OCI-LY1 (cell line): Measurements from ENCODE around the gene ZNF318.

ENCODE experiments used
- H2AFZ ChIP-seq: fragments of 200-600 bp; sonication (generic), shearing (Covaris generic); 2 replicates; pipeline ENCODE4 v1.6.0; 2014; ENCODE audit warnings: antibody characterized with exemption, mild to moderate bottlenecking, low read length
- H3F3A ChIP-seq: fragments of 200-600 bp; sonication (generic), shearing (Covaris generic); 2 replicates; pipeline ENCODE4 v1.6.0; 2014; ENCODE audit warnings: mild to moderate bottlenecking, antibody characterized with exemption, low read length, moderate library complexity; ENCODE audit not compliant: insufficient read depth
- H3K27ac ChIP-seq: fragments of 200-600 bp; sonication (generic); 2 replicates; pipeline ENCODE4 v1.5.1; 2014; ENCODE audit warnings: low read length, mixed run types, mild to moderate bottlenecking, low read depth; ENCODE audit not compliant: poor library complexity, severe bottlenecking
- H3K27me3 ChIP-seq: fragments of 200-600 bp; sonication (generic); 2 replicates; pipeline ENCODE4 v1.6.0; 2014; ENCODE audit warnings: antibody characterized with exemption, mild to moderate bottlenecking, low read length, moderate library complexity; ENCODE audit not compliant: insufficient read depth
- H3K36me3 ChIP-seq: fragments of 200-600 bp; sonication (generic); 2 replicates; pipeline ENCODE4 v1.6.1; 2014; ENCODE audit warnings: mild to moderate bottlenecking, antibody characterized with exemption, low read length, moderate library complexity, mixed read lengths; ENCODE audit not compliant: insufficient read depth
- H3K4me1 ChIP-seq: fragments of 200-600 bp; sonication (generic); 2 replicates; pipeline ENCODE4 v1.5.1; 2014; ENCODE audit warnings: mild to moderate bottlenecking, low read length, moderate library complexity; ENCODE audit not compliant: insufficient read depth, severe bottlenecking
- H3K4me2 ChIP-seq: fragments of 200-600 bp; sonication (generic), shearing (Covaris generic); 2 replicates; pipeline ENCODE4 v1.6.1; 2014; ENCODE audit warnings: low read length
- H3K4me3 ChIP-seq: fragments of 200-600 bp; sonication (generic); 2 replicates; pipeline ENCODE4 v1.5.1; 2014; ENCODE audit warnings: low read length, low read depth, mild to moderate bottlenecking, mixed read lengths; ENCODE audit not compliant: poor library complexity, severe bottlenecking
- H3K79me2 ChIP-seq: fragments of 200-600 bp; shearing (Covaris generic); 2 replicates; pipeline ENCODE4 v1.6.1; 2016; ENCODE audit warnings: mixed run types, low read length, mixed read lengths; ENCODE audit not compliant: insufficient read depth
- H3K9ac ChIP-seq: fragments of 200-600 bp; sonication (generic), shearing (Covaris generic); 2 replicates; pipeline ENCODE4 v1.6.1; 2014; ENCODE audit warnings: mild to moderate bottlenecking, low read length, mixed read lengths
- H3K9me2 ChIP-seq: fragments of 200-600 bp; sonication (generic), shearing (Covaris generic); 2 replicates; pipeline ENCODE4 v1.6.1; 2014; ENCODE audit warnings: low read depth, mild to moderate bottlenecking, low read length, mixed read lengths
- H3K9me3 ChIP-seq: fragments of 200-600 bp; shearing (Covaris generic); 2 replicates; pipeline ENCODE4 v1.6.1; 2014; ENCODE audit warnings: low read length, mixed read lengths
- H4K20me1 ChIP-seq: fragments of 200-600 bp; sonication (generic), shearing (Covaris generic); 2 replicates; pipeline ENCODE4 v1.6.0; 2016; ENCODE audit warnings: mild to moderate bottlenecking, low read length; ENCODE audit not compliant: insufficient read depth
- CTCF ChIP-seq: fragments of 200-600 bp; sonication (generic), shearing (Covaris generic); IDR thresholded peaks from 2 replicates; pipeline ENCODE4 v1.5.1; 2017; ENCODE audit warnings: mild to moderate bottlenecking, antibody characterized with exemption, low read length, moderate library complexity, mixed read lengths
- EZH2 ChIP-seq: fragments of 200-600 bp; sonication (generic), shearing (Covaris generic); IDR thresholded peaks from 2 replicates; pipeline ENCODE4 v1.8.0; 2017; ENCODE audit warnings: borderline replicate concordance, mixed run types, mild to moderate bottlenecking, antibody characterized with exemption, low read length, moderate library complexity, mixed read lengths

The ZNF318 gene

GRCh38 chr6:43313813-43314212 lies 55.6 kb downstream of the ZNF318 start:
- no peaks in the 10 kb centered on the region for H4K20me1 ChIP-seq

GRCh38 chr6:43311666-43312065 lies 57.8 kb downstream of the ZNF318 start:
- H2AFZ ChIP-seq: no peak overlapping the region
- no peaks in the 10 kb centered on the region for H3K79me2 ChIP-seq
- H4K20me1 ChIP-seq: no peaks in the 10 kb centered on the region
- H3K4me1 ChIP-seq: peaks cover 9% of the 10 kb centered on the region
- H3K36me3 ChIP-seq: no peaks in the 10 kb centered on the region
- no peaks in the 10 kb centered on the region; the same call in 1 of the 2 replicates for H3K27me3 ChIP-seq
- H3K9me2 ChIP-seq: no peaks in the 10 kb centered on the region
- H3F3A ChIP-seq: peaks cover 5% of the 10 kb centered on the region; the same call in 1 of the 2 replicates
- H3K9ac ChIP-seq: no peak overlapping the region
- no peak overlapping the region for H3K4me2 ChIP-seq
- H3K4me3 ChIP-seq: no peak overlapping the region
- H3K9me3 ChIP-seq: no peaks in the 10 kb centered on the region
- no peak overlapping the region for H3K27ac ChIP-seq
- TF ChIP-seq CTCF (no peak), EZH2 (no peak)

More at GRCh38 chr6:43313813-43314212, 55.6 kb downstream of the ZNF318 start:
- Histone ChIP-seq H3K27ac (no peak overlapping the region), H3K9me3 (no peaks in the 10 kb centered on the region), H3F3A (peaks cover 5% of the 10 kb centered on the region; the same call in 1 of the 2 replicates), H3K9me2 (no peaks in the 10 kb centered on the region), H3K27me3 (no peaks in the 10 kb centered on the region), H3K9ac (no peak overlapping the region), H2AFZ (no peak overlapping the region), H3K4me2 (no peak overlapping the region), H3K4me3 (no peak overlapping the region), H3K79me2 (no peaks in the 10 kb centered on the region), H3K36me3 (no peaks in the 10 kb centered on the region), H3K4me1 (peaks cover 3% of the 10 kb centered on the region)
- TF ChIP-seq EZH2: no peak
- no peak for TF ChIP-seq CTCF

GRCh38 chr6:43310624-43311023 lies 58.8 kb downstream of the ZNF318 start:
- H4K20me1 ChIP-seq: no peaks in the 10 kb centered on the region
- no peaks in the 10 kb centered on the region for H3K9me3 ChIP-seq
- H3K4me1 ChIP-seq: peaks cover 9% of the 10 kb centered on the region
- H3K9me2 ChIP-seq: no peaks in the 10 kb centered on the region
- no peak overlapping the region for H3K4me2 ChIP-seq
- no peak overlapping the region for H3K4me3 ChIP-seq
- no peaks in the 10 kb centered on the region for H3K79me2 ChIP-seq
- no peak overlapping the region for H2AFZ ChIP-seq
- no peak overlapping the region for H3K27ac ChIP-seq
- peaks cover 5% of the 10 kb centered on the region; the same call in 1 of the 2 replicates for H3F3A ChIP-seq
- TF ChIP-seq EZH2 (no peak), CTCF (no peak)
- H3K9ac ChIP-seq: no peak overlapping the region
- no peaks in the 10 kb centered on the region for H3K36me3 ChIP-seq
- H3K27me3 ChIP-seq: no peaks in the 10 kb centered on the region; the same call in 1 of the 2 replicates
